GM21737 (cell line): ENCODE data around the gene NCCRP1.

Source experiments
- ATAC-seq: cut with Tn5 transposase; IDR thresholded peaks from one replicate; pipeline ENCODE4 v1.9.1; 2021; ENCODE audit warnings: mild to moderate bottlenecking, moderate library complexity; ENCODE audit not compliant: unreplicated experiment

The NCCRP1 gene

GRCh38 chr19:39164289-39164688 is 32.5 kb upstream of the NCCRP1 start:
- no peak for ATAC-seq

- ATAC-seq, result no peak
Measured at GRCh38 chr19:39165857-39166256, 30.9 kb upstream of the NCCRP1 start.

GRCh38 chr19:39166571-39167391 is 30.0 kb upstream of the NCCRP1 start:
- no peak for ATAC-seq

GRCh38 chr19:39167461-39168257 is 29.1 kb upstream of the NCCRP1 start:
- no peak for ATAC-seq

GRCh38 chr19:39168258-39169142 is 28.3 kb upstream of the NCCRP1 start:
- ATAC-seq, result no peak

- ATAC-seq, result no peak
Measured at GRCh38 chr19:39169143-39169810, 27.5 kb upstream of the NCCRP1 start.

GRCh38 chr19:39170386-39171231 is 26.2 kb upstream of the NCCRP1 start:
- ATAC-seq, result no peak

GRCh38 chr19:39171479-39172465 is 25.0 kb upstream of the NCCRP1 start:
- no peak for ATAC-seq

GRCh38 chr19:39172700-39173501 is 23.9 kb upstream of the NCCRP1 start:
- ATAC-seq, result no peak

GRCh38 chr19:39173502-39173991 is 23.2 kb upstream of the NCCRP1 start:
- ATAC-seq, result no peak

- no peak for ATAC-seq
Measured at GRCh38 chr19:39174142-39174541, 22.6 kb upstream of the NCCRP1 start.

GRCh38 chr19:39174558-39175544 is 21.9 kb upstream of the NCCRP1 start:
- no peak for ATAC-seq

- ATAC-seq, result no peak
Measured at GRCh38 chr19:39175564-39175963, 21.2 kb upstream of the NCCRP1 start.

- ATAC-seq, result no peak
Measured at GRCh38 chr19:39177110-39177699, 19.6 kb upstream of the NCCRP1 start.

GRCh38 chr19:39177736-39178135 is 19.0 kb upstream of the NCCRP1 start:
- ATAC-seq, result no peak
